GM12865 (cell line): ENCODE results near the gene CCR5AS.

Experiments
- DNase-seq: peaks from one replicate; pipeline ENCODE4 v3.0.0; 2010; ENCODE audit warnings: low read depth
- H3K4me3 ChIP-seq: 2 replicates; pipeline ENCODE4 v1.5.1; 2011; ENCODE audit warnings: mild to moderate bottlenecking, low read depth, low read length, control low read depth
- TF ChIP-seq, protein P1 (sequence below): IDR thresholded peaks from 2 replicates; pipeline ENCODE4 v1.5.1; 2011; ENCODE audit warnings: low read length, control low read depth, low read depth, inconsistent platforms; ENCODE audit not compliant: insufficient read depth; ENCODE audit errors: missing control alignments

CCR5AS gene

DNA sequence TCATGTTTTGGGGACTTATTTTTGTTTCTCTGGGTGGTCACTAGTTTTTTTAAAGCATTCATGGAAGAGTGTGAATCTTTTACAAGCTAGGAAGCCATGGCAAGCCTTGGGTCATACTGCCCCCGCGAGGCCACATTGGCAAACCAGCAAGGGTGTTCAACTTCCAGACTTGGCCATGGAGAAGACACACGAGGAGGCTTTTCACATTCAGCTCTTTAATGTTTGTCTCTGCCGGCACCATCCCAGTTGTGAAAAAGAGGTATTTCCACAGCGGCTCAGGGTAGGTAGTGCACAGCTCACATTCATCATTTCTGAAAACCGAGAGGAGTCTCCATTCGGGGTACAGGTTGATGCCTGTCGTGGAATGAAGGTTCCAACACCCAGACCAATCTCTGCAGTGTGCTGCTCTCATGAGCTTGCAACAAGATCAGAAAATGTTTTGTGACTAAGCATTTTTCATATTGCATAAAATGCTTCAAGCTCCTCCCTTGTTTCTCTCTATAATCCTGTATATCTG lies 28.4 kb downstream of the CCR5AS start:
- peak; percentile 75 for DNase-seq
- TF ChIP-seq, protein P1, sequence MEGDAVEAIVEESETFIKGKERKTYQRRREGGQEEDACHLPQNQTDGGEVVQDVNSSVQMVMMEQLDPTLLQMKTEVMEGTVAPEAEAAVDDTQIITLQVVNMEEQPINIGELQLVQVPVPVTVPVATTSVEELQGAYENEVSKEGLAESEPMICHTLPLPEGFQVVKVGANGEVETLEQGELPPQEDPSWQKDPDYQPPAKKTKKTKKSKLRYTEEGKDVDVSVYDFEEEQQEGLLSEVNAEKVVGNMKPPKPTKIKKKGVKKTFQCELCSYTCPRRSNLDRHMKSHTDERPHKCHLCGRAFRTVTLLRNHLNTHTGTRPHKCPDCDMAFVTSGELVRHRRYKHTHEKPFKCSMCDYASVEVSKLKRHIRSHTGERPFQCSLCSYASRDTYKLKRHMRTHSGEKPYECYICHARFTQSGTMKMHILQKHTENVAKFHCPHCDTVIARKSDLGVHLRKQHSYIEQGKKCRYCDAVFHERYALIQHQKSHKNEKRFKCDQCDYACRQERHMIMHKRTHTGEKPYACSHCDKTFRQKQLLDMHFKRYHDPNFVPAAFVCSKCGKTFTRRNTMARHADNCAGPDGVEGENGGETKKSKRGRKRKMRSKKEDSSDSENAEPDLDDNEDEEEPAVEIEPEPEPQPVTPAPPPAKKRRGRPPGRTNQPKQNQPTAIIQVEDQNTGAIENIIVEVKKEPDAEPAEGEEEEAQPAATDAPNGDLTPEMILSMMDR: peak; percentile 77
- H3K4me3 ChIP-seq: no peak overlapping the region

DNA sequence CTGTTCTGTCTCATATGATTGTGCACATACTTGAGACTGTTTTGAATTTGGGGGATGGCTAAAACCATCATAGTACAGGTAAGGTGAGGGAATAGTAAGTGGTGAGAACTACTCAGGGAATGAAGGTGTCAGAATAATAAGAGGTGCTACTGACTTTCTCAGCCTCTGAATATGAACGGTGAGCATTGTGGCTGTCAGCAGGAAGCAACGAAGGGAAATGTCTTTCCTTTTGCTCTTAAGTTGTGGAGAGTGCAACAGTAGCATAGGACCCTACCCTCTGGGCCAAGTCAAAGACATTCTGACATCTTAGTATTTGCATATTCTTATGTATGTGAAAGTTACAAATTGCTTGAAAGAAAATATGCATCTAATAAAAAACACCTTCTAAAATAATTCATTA lies 31.1 kb downstream of the CCR5AS start:
- no peak overlapping the region for H3K4me3 ChIP-seq
- DNase-seq: no peak
- TF ChIP-seq, protein P1: no peak

DNA sequence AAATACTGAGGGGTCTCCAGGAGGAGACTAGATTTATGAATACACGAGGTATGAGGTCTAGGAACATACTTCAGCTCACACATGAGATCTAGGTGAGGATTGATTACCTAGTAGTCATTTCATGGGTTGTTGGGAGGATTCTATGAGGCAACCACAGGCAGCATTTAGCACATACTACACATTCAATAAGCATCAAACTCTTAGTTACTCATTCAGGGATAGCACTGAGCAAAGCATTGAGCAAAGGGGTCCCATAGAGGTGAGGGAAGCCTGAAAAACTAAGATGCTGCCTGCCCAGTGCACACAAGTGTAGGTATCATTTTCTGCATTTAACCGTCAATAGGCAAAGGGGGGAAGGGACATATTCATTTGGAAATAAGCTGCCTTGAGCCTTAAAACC lies 31.6 kb downstream of the CCR5AS start:
- no peak for DNase-seq
- H3K4me3 ChIP-seq: no peak overlapping the region
- TF ChIP-seq, protein P1: no peak

DNA sequence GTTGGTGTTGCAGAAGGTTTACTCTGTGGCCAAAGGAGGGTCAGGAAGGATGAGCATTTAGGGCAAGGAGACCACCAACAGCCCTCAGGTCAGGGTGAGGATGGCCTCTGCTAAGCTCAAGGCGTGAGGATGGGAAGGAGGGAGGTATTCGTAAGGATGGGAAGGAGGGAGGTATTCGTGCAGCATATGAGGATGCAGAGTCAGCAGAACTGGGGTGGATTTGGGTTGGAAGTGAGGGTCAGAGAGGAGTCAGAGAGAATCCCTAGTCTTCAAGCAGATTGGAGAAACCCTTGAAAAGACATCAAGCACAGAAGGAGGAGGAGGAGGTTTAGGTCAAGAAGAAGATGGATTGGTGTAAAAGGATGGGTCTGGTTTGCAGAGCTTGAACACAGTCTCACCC lies 32.1 kb downstream of the CCR5AS start:
- DNase-seq: no peak
- no peak overlapping the region for H3K4me3 ChIP-seq
- TF ChIP-seq, protein P1: no peak

DNA sequence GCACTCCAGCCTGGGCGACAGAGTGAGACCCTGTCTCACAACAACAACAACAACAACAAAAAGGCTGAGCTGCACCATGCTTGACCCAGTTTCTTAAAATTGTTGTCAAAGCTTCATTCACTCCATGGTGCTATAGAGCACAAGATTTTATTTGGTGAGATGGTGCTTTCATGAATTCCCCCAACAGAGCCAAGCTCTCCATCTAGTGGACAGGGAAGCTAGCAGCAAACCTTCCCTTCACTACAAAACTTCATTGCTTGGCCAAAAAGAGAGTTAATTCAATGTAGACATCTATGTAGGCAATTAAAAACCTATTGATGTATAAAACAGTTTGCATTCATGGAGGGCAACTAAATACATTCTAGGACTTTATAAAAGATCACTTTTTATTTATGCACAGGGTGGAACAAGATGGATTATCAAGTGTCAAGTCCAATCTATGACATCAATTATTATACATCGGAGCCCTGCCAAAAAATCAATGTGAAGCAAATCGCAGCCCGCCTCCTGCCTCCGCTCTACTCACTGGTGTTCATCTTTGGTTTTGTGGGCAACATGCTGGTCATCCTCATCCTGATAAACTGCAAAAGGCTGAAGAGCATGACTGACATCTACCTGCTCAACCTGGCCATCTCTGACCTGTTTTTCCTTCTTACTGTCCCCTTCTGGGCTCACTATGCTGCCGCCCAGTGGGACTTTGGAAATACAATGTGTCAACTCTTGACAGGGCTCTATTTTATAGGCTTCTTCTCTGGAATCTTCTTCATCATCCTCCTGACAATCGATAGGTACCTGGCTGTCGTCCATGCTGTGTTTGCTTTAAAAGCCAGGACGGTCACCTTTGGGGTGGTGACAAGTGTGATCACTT lies 34.1 kb downstream of the CCR5AS start:
- H3K4me3 ChIP-seq: no peak overlapping the region
- DNase-seq: peak; percentile 57
- TF ChIP-seq, protein P1: peak; percentile 71

DNA sequence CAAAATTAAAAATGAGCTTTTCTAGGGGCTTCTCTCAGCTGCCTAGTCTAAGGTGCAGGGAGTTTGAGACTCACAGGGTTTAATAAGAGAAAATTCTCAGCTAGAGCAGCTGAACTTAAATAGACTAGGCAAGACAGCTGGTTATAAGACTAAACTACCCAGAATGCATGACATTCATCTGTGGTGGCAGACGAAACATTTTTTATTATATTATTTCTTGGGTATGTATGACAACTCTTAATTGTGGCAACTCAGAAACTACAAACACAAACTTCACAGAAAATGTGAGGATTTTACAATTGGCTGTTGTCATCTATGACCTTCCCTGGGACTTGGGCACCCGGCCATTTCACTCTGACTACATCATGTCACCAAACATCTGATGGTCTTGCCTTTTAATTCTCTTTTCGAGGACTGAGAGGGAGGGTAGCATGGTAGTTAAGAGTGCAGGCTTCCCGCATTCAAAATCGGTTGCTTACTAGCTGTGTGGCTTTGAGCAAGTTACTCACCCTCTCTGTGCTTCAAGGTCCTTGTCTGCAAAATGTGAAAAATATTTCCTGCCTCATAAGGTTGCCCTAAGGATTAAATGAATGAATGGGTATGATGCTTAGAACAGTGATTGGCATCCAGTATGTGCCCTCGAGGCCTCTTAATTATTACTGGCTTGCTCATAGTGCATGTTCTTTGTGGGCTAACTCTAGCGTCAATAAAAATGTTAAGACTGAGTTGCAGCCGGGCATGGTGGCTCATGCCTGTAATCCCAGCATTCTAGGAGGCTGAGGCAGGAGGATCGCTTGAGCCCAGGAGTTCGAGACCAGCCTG lies 35.1 kb downstream of the CCR5AS start:
- no peak for DNase-seq
- TF ChIP-seq, protein P1: no peak
- no peak overlapping the region for H3K4me3 ChIP-seq
